GM23248 (cell line): ENCODE measurements around the gene SLC8A1.

Experiments used
- EZH2 ChIP-seq: fragments of 200-600 bp; sonication (generic); IDR thresholded peaks from 2 replicates; pipeline ENCODE4 v1.6.1; 2018; ENCODE audit warnings: antibody characterized with exemption, mild to moderate bottlenecking; ENCODE audit not compliant: insufficient read depth, poor library complexity, severe bottlenecking
- EZH2phosphoT487 ChIP-seq: fragments of 200-600 bp; sonication (generic); IDR thresholded peaks from 2 replicates; pipeline ENCODE4 v1.6.1; 2018; ENCODE audit warnings: antibody characterized with exemption, moderate library complexity, mild to moderate bottlenecking, low read depth; ENCODE audit not compliant: insufficient read depth

DNA sequence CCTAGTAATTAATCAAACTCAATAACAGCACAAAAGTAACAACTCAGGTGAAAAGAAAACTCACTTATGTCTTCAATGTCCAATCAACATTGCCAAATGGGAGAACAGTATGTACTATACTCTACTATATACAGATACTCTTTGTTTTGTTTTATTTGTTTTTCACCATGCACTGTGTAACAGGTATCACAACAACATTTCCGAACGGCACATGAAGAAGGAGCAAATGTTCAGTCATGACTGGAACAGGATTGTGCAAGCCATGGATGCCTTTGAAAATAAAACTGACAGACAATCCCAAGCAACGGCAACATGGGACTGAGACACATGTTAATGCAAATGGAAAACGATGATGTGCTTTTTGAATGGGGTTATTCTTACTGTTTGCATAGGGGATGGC lies 337.9 kb downstream of the SLC8A1 start:
- no peak for TF ChIP-seq EZH2
- no peak for TF ChIP-seq EZH2phosphoT487
